Measurements from ENCODE around the gene OPRD1.
"Not testable (repeated sequence)": the region's sequence is repeated elsewhere in the genome, so short reads cannot be mapped to it uniquely, and the experiment has no call there.

The OPRD1 gene

DNA sequence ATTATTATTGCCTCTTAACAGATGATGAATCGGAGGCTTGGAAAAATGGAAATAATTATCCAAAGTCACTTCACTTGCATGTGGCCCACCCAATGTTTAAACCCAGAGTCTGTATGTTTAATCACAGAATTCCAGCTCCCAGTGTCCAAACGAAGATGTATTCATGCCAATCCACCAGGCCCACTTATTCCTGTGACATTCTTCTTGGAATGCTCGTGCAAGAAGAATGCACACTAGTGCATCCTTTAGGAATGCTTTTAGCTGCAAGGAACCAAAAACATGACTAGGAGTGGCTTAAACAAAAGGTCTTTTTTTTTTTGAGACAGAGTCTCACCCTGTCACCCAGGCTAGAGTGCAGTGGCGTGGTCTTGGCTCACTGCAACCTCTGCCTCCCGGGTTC, 8.9 kb upstream of the OPRD1 start:
- no peak for DNase-seq

DNA sequence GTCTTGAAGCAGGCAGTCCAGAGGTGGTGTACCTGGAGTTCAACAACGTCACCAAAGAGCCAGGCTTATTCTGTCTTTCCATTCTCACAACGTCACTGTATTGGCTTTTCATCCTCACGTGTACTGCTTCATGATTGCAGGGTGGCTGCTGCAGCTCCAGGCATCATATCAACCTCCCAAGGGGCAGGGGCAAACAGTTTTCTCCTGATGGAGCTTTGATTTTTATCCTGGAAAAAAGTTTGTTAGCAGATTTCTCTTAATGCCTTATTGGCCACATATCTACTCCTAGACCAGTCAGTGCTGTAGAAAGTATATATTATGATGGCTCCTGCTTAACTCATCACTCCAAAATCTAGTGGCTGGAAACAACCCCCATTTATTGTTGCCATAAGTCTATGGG, 8.3 kb upstream of the OPRD1 start:
- DNase-seq, result no peak

DNA sequence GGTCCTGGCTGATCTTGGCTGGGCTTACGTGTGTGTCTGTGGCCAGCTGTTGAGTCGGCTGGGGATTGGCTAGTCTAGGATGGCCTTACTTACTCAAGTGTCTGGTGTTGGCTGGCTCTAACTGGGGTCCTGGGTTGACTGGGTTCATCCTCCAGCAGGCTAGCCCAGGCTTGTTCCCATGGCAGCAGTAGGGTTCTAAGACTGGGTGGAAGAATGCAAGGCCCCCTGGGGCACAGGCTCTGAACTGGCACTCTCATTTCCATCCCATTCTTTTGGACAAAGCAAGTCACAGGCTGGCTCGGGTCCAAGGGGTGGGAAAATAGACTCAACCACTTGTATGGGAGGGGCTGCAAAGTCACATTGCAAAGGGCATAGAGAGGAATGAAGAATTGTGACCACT, 7.9 kb upstream of the OPRD1 start:
- DNase-seq, result no peak

DNA sequence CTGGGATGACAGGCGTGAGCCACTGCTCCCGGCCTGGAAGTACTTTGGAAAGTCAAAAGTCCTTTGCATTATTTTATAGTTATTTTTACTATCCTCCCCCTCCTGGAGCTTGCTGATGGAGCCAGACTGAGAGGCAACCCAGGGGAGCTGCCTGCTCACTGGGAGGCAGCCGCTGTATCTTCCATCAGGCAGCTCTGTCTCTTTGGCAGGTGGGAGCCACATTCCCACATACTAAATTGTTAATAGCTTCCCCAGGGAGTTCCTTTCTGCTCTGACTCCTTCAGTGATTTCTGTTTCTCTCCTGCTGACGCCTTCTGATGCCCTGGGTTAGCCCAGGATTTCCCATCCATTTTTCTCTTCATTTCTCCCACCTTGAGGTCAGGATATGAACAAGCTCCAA, 4.9 kb upstream of the OPRD1 start:
- DNase-seq, result no peak

- no peak for DNase-seq
Observed at GRCh38 chr1:28807986-28808385, 4.0 kb upstream of the OPRD1 start.

- no peak for DNase-seq
Observed at GRCh38 chr1:28811369-28811765, 603 bp upstream of the OPRD1 start.

DNA sequence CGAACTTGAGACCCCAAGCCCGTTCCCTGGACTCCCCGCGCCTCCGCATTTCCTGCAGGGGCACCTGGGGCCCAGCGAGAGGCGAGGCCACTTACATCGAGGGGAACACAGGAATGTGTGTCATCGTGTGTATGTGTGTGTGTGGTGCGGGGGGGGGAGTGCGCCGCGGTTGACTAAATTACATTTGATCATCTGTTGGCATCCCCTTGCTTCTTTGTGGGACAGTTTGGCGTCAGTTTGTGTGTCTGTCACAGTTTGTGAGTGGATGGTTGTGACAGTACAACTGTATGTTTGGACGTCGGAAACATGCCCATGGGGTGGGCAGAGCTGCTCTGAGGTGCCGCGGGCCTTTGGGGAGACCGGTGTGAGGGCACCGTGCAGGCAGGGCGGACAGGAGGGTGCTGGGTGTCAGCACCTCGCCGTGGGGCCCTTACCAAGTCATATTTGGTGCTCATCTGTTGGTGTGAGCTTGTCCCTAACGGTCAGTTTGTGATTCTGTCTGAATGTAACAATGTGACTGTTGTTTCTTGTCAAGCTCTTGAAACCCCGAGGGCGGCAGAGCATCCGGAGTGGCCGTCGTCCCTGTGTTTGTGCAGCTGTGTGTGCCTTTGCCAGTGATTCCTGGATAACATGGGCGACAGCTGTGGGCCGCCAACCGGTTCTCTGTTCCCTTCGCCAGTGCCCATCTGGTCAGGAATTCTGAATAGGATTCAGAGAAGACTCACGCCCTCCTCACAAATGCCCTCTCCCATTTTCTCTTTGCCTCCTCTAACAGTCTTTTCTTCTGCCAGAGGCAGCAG, 899 bp downstream of the OPRD1 start:
- no peak for DNase-seq

DNA sequence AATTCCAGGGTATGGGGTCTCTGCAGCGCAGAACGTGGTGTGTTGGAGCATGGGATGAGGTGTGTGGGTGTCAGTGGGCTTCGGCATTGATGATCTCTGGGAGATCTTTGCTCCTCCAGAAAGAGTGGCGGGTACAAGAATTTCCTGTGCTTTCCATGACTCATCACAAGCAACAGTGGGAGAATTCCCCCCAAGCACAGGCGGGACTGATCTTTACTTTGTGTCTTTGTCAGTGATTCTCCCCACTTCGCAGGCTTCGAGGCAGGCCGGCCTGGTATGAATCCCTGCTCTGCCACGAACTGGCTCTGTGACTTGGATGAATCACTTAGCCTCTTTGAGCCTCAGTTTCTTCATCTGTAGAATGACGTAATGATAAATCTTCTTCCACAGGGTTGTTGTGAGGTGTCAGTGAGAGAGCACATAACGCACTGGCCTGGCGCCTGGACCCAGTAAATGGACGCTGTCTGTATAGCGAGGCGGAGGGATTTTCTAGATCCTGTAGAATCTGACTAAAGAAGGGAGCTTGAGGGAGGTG, 2.0 kb downstream of the OPRD1 start:
- no peak for DNase-seq

DNA sequence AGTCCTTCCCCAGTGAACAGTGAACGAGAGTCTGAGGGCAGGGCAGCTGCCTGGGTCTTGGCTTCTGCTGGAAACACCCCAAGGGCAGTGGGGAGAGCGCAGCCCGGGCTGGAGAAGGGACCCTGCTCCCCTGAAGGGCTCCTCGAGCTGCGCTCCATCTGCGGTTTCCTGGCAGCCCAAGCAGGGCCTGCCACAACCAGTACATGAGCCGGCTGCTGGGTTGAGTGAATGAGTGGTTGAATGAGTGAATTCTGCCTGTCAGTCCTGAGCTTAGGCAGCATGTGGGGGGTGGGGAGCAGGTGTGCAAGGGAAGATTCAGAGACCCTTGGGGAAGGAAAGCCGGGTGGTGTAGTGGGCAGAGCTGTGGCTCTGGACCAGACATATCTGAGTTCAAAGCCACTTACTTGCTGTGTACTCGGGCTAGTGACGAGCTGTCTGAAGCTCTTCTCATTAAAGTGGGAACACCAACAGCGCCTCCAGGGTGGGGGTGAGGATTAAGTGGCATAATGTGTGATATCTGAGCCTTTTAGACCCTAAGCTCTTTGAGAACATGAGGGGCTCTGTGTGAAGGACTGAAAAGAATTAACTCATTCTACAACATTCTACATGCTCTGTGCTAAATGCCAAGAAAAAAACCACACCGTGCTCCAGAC, 3.7 kb downstream of the OPRD1 start:
- no peak for DNase-seq

DNA sequence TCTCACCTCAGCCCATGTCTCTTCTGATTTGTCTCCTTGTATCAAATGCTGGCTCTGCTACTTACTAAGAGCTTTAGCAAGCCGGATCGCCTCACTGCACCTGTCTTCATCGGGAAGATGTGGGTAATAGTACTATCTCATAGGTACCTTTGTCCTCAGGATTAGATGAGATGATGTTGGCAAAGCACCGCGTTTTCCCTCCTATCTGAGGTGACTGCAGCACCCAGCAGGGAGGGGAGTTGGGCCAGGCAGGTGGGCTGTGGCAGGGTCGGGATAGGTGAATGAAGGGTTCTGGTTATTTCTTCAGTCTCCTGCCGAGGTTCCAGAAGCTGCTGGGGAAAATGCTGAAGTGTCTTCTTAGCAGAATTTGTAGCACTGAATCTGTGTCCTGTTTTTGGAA, 5.2 kb downstream of the OPRD1 start:
- no peak for DNase-seq

DNA sequence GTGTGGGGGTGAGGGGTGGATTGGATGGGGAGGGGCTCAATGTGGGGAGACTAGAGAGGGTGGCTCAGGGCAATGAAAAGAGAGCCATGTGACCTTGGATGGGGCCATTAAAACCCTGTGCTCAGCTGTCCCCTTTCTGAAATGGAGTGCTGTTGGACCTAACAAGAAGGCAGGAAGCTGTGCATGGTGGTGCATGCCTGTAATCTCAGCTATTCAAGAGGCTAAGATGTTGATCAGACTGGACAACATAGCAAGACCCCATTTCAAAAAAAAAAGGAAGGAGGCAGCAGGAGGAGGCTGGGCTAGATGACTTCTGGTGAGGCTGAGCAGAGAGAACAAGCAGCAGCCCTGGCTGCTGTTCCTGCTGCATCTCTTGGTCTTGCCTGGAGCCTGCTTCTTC, 7.0 kb downstream of the OPRD1 start:
- no peak for DNase-seq

DNA sequence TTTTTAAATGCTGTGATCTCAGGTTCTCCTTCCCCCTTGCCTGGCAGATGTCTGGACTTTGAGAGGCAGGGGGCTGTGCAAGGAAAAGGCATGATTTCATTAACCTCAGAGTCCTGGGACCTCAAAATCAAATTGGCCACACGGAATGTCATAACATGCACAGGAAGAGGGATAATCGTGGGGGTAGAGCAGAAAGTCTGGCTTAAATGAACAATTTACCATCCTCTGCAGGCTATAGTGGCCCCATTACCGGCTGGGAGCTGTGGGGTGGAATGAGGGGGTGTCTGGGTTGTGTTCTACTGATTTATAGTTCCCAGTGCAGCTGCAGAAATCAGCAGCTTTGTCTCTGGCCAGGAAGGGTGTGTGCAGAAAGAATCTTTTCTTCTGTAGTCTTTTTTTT, 10.8 kb downstream of the OPRD1 start:
- DNase-seq, result no peak

DNA sequence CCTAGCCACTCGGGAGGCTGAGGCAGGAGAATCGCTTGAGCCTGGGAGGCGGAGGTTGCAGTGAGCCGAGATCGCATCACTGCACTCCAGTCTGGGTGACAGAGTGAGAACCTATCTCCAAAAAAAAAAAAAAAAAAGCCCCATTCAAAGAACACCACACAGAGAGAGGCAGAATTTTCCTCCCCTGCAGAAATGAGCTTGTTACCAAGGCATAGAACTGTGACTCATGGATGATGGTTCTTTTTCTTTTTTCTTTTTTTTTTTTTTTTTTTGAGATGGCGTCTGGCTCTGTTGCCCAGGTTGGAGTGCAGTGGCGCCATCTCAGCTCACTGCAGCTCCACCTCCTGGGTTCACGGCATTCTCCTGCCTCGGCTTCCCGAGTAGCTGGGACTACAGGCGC, 12.1 kb downstream of the OPRD1 start:
- DNase-seq, result not testable (repeated sequence)

GRCh38 chr1:28828227-28828858, 16.4 kb downstream of the OPRD1 start:
- DNase-seq, result not testable (repeated sequence)

DNA sequence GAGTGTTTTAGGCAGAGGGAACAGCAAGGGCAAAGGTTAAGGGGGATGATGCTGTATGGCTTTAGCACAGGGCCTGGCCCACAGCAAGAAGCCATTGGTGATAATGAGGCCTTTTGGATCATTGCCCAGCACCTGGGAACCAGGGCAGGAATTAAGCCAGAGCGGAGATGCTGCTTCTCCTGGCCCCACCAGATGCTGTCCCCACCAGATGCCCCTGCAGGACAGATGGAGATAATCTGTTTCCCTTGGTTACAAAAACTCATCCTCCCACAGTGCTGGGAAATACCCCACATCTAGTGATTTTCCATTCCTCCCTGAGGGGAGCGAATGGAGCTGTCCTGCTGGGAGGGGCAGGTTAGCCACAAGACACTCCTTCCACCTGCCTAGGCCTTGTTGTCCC, 18.8 kb downstream of the OPRD1 start:
- no peak for DNase-seq

- DNase-seq, result no peak
Observed at GRCh38 chr1:28832966-28833365, 21.0 kb downstream of the OPRD1 start.

- DNase-seq, result no peak
Observed at GRCh38 chr1:28833381-28833780, 21.4 kb downstream of the OPRD1 start.

DNA sequence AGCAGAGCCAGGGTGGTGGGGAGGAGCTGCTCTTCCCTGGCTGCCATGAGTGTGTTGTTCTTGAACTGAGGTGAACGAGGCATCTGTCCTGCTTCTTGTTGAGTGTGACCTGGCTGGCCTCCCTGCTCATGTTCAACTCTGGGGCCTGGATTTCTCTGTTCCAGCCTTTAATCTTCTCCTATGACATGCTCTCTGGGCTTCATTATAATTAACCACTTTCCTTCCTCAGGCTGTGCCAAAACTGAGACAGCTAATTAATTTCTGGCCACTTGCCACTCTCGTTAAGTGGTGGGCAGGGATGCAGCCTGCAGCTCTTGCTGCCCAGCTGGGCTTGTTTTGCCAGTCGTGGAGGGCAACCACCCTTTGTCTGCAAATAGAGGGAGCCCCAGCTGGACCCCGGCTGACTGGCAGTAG, 23.3 kb downstream of the OPRD1 start:
- DNase-seq, result no peak

- no peak for DNase-seq
Observed at GRCh38 chr1:28836421-28836956, 24.5 kb downstream of the OPRD1 start.

- no peak for DNase-seq
Observed at GRCh38 chr1:28840928-28841544, 29.1 kb downstream of the OPRD1 start.

DNA sequence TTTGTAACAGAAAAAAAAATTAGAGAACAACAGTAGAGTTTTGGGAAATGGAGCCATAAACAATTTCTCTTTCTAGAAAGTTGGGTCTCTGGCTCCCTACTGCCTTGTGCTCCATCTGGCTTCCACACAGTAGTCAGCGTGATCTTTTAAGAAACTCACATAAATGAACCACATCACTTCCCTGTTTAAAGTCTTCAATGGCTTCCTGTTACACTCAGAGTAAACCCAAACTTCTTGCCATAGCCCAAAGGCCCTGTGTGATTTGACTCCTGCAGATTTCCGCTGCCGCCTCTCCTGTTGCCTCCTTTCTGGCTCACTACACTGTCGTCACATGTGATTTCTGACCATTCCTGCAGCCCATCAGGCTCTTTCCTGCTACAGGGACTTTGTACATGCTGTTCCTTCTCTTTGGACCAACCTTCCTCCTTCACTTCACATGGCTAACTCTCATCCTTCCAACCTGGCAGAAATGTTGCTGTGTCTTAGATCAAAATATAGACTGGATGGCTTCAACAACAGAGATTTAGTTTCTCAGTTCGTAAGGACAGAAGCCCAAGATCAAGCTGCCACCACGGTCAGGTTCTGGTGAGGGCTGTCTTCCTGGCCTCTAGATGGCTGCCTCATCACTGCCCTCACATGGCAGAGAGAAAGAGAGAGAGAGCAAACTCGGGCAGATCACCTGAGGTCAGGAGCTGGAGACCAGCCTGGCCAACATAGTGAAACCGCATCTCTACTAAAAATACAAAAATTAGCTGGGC, 34.0 kb downstream of the OPRD1 start:
- no peak for DNase-seq

DNA sequence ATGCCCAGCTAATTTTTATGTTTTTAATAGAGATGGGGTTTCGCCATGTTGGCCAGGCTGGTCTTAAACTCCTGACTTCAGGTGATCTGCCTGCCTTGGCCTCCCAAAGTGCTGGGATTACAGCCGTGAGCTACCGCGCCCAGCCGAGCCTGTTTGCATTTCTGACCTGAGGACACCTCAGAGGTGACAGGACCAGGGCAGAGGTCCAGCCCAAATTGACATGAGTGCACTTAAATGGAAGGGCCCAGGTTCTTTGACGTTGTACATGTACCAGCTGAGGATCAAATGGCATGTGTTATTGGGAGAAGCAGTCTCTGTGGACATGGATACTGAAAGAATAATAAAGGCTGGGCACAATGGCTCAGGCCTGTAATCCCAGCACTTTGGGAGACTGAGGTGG, 35.2 kb downstream of the OPRD1 start:
- not testable (repeated sequence) for DNase-seq

All from activated T-cell treated with anti-CD3 and anti-CD28 coated beads for 4 hours (primary cell).